ENCODE results near the gene VPS26B. TPM values are rescaled to one million over a fixed set of nuclear protein-coding genes. Genes with fewer than 3 reads are reported as not detected.

VPS26B gene
- total RNA-seq, 4 donors from 2014 or later: 33.3 to 52.4 (median 39.4) TPM

- TF ChIP-seq, protein P1, sequence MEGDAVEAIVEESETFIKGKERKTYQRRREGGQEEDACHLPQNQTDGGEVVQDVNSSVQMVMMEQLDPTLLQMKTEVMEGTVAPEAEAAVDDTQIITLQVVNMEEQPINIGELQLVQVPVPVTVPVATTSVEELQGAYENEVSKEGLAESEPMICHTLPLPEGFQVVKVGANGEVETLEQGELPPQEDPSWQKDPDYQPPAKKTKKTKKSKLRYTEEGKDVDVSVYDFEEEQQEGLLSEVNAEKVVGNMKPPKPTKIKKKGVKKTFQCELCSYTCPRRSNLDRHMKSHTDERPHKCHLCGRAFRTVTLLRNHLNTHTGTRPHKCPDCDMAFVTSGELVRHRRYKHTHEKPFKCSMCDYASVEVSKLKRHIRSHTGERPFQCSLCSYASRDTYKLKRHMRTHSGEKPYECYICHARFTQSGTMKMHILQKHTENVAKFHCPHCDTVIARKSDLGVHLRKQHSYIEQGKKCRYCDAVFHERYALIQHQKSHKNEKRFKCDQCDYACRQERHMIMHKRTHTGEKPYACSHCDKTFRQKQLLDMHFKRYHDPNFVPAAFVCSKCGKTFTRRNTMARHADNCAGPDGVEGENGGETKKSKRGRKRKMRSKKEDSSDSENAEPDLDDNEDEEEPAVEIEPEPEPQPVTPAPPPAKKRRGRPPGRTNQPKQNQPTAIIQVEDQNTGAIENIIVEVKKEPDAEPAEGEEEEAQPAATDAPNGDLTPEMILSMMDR (IDR thresholded peaks at IDR 0.05; ENCODE audit: low read depth): no peak
These were observed 43.5 kb downstream of the VPS26B start for GRCh38 chr11:134267966-134268365.

DNA sequence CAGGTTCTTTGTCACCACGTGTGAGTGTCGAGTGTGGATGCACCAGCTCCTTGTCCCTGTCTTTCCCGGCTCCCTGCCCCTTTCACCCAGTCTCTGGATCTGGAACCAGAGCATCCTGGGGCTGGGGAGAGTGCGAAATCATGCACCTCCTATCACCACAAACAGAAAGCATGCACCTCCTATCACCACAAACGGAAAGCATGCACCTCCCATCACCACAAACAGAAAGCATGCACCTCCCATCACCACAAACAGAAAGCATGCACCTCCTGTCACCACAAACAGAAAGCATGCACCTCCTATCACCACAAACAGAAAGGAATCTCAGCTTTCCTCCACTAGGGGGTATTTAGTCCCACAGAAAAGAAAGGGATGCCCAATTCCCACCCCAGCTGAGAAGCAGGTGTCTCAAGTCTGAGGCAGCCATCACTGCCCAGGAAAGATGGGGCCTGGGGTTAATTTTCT, 45.8 kb downstream of the VPS26B start:
- TF ChIP-seq, protein P1 (IDR thresholded peaks at IDR 0.05; ENCODE audit: low read depth): no peak

GRCh38 chr11:134271978-134272377, 47.5 kb downstream of the VPS26B start:
- TF ChIP-seq, protein P1 (IDR thresholded peaks at IDR 0.05; ENCODE audit: low read depth): no peak

- TF ChIP-seq, protein P1 (IDR thresholded peaks at IDR 0.05; ENCODE audit: low read depth): no peak
These were observed 48.2 kb downstream of the VPS26B start for GRCh38 chr11:134272381-134273316.

DNA sequence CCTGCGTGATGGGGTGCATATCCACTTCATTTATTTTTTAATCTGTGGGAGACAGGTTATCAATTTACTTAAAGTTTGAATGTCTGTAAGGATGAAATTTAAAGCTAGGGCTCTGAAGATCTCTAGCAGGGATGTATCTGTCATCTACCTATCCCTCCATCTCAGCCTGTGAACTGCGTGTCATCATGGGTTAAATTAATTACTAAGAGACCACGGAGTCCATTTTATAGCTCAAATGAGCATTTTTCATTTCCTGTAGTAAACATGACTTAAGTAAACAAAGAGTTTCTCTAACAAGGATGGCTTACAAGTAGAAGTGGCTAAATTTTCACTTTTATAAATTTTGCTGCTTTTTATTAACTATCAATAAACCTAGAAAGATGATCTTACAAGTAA, 48.8 kb downstream of the VPS26B start:
- TF ChIP-seq, protein P1 (IDR thresholded peaks at IDR 0.05; ENCODE audit: low read depth): no peak

GRCh38 chr11:134275188-134275533, 50.7 kb downstream of the VPS26B start:
- TF ChIP-seq, protein P1 (IDR thresholded peaks at IDR 0.05; ENCODE audit: low read depth): no peak

DNA sequence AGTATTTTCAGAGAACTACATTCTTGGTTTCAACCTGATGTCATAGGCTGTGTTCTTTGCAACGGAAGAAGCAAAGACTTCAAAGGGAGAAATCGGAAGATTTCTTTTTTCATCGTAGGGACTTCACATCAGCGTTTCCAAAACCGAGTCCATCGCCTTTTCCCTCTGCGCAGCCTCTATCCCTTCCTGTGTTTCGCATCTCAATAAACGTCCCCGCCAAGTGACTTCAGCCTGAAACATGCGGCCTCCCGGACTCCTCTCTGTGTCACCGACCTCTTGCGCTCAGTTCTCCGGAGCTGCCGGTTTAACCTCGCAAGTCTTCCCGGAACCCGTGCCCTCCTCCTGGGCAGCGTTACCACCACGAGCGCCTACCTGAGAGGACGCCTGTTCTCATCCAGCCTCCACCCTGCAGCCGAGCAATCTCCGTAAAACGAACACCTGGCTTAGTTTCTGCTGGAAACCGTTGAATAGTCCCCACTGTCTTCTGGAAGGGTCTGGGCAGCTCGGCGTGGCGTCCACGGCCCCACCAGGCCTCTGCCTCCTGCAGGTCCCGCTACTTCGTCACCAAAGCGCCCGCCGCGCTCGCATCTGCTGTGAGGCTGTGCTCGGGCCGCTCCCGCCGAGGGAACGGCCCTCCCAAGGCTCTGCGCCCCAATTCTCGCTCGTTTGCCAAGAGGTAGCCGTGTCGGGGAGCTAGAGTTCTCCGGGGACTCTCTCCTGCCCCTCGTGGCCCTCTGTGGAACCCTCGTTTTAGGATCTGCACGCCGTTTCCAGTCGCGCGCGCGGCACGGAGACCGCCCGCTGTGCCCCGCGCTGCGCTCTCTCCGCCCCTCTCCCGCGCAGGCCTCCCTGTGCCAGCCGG, 51.3 kb downstream of the VPS26B start, which contains the start of gene GLB1L3:
TSS of gene GLB1L3 (plus strand) at position 846 of the 862 bp plus-strand sequence. CDS start 362 bp downstream, outside the sequence.
- TF ChIP-seq, protein P1 (IDR thresholded peaks at IDR 0.05; ENCODE audit: low read depth): no peak

All from subcutaneous adipose tissue (tissue), 4 donors.